NCI-H146 treated with DMSO at 0.1 percent for 48 hours (cell line): ENCODE data around the gene MCMBP.
"Not testable (repeated sequence)": the region's sequence is repeated elsewhere in the genome, so short reads cannot be mapped to it uniquely, and the experiment has no call there.

Experiments
- DNase-seq: peaks from one replicate; lab custom pipeline; 2025; ENCODE audit not compliant: unreplicated experiment; lab: John Stamatoyannopoulos, UW

The MCMBP gene

GRCh38 chr10:119878524-119878923, 5.9 kb upstream of the MCMBP start:
- DNase-seq = no peak

GRCh38 chr10:119872860-119873681, 428 bp upstream of the MCMBP start:
- DNase-seq = peak; percentile 70

DNA sequence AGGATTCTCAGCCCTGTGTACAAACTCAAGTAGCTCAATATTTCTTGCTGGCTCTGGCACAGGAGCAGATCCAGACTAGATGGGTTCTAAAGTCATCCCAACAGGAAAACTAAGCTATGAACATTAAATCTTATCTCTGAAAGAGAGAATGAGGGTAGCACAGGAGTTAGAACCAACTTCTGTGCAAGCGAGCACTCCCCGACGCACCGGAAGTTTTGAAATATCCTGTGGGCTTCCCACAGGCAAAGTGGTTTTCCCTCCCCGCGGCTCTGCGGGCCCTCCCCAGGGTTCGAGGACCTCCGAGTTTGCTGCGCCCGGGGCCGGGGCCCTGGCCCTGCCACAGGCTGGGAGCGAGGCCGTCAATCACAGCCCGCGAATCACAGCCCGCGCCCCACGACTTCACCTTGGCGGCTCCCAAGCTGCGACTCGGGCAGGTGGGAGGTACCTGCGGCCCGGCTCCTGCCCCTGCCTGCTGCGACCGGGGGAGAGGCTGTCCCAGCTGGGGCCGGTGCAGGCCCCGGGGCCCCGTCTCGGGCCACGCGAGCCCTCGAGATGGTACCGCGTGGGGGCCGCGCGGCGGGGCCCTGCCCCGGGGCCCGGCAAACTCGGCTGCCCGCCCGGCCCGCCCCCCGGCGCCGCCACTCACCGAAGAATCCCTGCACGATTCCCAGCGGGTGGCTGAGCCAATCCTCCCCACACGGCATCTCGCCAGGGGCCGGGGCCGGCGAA, 598 bp downstream of the MCMBP start:
- DNase-seq = peak; percentile 32

GRCh38 chr10:119869398-119869797, 3.2 kb downstream of the MCMBP start:
- not testable (repeated sequence) for DNase-seq

GRCh38 chr10:119867317-119867716, 5.3 kb downstream of the MCMBP start:
- no peak for DNase-seq

DNA sequence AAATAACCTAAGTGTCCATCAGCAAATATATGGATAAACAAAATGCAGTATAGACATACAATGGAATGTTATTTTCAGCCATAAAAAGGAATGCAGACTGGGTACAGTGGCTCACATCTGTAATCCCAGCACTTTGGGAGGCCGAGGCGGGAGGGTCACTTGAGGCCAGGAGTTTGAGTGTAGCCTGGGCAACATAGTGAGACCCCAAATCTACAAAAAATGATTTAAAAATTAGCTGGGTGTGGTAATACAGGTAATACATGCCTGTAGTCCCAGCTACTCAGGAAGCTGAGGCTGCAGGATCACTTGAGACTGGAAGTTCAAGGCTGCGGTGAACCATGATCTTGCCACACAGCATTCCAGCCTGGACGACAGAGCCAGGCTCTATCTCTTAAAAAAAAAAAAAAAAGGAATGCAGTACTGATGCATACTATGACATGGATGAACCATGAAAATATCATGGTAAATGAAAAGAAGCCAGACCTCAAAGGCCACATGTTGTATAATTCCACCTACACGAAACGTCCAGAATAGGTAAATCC, 6.9 kb downstream of the MCMBP start:
- no peak for DNase-seq

- no peak for DNase-seq
Measured at GRCh38 chr10:119863951-119864565, 8.6 kb downstream of the MCMBP start.

DNA sequence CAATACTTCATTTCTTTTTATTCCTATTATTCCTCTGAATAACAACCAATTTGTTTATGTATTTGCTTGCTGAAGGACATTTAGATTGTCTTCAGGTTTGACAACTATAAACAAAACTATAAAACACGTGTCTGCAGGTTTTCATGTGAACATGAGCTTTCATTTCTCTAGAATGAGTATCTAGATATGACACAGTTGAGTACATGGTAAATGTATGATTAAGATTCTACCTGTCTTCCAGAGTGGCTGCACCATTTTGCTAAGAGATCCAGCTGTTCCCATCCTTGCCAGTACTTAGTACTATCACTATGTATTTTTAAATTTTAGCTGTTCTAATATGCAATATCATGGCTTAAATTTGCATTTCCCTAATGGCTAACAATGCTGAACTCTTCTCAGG, 10.1 kb downstream of the MCMBP start:
- no peak for DNase-seq

DNA sequence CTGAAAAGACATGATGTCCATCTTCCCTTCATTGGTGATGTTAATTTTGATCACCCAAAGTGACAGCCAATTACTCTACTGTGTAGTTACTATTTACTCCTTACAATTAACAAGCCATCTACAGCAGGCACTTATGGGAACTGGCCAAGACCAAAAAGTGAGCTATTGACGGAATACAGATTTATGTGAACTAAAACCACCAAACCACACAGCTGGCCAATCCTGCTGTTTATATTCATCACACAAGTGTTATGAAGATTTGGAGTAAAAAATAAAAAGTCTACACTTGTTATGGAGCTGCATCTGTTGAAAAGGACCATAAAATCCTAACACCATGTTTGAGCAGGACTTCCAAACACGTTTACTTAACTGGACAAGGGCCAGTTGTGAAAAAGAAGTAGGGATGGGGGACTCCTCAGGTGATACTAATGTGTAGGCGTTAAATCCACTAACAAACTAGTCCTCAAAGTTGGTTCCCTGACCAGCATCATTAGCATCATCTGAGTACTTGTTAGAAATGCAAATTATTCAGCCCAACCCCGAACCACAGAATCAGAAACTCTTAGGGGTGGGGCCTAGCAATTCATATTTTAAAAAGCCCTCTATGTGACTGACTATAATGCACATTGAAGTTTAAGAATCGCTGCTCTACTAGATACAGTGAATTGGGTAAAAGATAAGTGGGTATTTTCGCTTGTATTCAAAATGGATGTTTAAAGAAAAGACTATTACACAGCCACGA, 11.6 kb downstream of the MCMBP start:
- DNase-seq = no peak

GRCh38 chr10:119859420-119860258, 13.0 kb downstream of the MCMBP start:
- no peak for DNase-seq

DNA sequence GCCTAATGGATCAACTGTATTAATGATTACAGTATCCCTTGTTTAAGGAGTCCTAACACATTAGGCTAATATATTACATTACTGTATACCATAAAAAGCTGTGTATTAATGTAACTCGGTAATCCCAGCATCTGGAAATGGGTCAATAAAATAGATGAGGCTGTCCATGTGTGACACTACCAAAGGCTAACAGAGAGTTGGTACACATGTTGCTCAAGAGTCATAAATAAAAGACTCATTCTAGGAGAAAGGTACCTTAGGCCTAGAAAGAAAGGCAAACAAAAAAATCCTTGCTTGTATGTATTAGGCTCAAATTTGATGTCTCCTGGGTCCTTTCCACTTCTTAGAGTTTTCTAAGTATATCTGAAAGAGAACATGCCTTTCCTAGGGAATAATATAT, 14.6 kb downstream of the MCMBP start:
- no peak for DNase-seq

- DNase-seq = no peak
Measured at GRCh38 chr10:119853574-119853973, 19.1 kb downstream of the MCMBP start.

DNA sequence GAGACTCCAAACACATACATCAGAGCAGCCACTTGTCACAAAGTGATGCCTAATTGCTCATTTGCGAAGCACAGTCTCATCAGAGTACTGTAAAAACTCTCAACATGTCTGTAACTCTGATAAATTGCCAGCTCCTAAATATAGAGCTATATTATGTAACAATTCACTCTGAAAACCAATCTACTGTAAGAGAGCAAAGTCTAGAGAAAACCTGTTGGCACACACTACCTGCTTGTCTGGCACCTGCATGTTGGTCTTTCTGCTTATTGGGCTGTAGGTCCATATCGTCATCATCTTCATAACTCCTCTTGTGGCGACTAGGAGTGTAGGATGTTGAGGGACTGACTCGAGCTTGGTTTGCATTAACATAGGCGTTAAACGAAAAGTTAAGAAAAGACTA, 19.8 kb downstream of the MCMBP start:
- DNase-seq = no peak

DNA sequence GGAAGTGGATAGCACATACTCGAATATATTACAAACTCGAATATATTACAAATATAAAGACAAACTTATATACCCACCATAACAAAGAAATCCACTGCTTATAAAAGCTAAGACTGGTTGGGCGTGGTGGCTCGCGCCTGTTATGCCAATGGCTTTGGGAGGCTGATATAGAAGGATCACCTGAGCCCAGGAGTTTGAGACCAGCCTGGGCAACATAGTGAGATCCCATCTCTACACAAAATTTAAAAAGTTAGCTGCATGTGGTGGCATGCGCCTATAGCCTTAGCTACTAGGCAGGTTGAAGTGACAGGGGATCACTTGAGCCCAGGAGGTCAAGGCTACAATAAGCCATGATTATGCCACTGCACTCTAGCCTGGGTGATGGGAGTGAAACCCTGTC, 20.4 kb downstream of the MCMBP start:
- DNase-seq = no peak

DNA sequence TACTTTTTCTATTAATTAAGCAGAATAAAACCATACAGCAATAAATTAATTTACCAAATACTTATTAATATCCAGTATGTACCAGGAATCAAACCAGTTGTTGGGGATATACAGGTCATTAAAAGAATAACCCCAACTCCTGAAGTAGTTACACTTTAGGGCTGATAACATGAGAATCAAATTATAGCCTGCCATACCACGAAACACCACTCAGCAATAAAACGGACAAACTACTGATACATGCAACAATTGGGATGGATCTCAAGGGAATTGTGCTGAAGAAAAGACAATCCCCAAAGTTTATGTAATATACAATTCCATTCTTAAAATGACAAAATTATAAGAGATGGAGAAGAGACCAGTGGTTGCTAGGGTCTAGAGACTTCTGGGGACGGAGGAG, 22.7 kb downstream of the MCMBP start:
- DNase-seq = no peak

DNA sequence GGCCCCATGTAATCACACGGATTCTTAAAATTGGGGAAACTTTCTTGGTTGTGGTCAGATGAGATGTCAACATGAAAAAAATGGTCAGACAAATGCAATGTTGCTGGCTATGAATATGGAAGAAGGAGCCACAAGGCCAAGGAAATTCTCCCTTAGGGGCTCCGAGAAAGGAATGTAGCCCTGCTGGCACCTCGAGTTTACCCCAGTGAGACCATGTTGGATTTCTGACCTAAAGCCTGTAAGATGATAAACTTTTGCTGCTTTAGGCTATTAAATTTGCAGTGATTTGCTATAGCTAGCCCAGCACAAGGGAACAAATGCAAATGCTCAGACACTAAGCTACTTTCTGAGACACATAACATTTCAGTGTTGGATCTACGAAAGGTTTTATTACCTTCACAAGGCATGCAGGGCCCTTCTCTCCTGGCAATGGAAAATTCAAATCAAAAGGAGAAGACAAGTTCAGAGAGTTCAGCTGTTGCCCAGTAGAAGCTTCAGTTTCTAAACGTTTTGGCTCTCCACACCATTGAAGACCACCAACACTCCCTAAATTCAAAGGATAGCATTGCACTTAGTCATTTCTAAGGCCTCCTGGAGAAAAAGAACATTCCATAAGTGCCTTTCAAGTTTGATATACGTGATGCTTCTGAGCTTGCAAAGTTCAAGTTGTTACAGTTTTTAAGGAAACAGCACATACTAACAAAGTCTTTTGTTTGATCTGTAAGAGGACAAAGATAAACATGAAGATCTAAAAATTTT, 23.4 kb downstream of the MCMBP start:
- DNase-seq = no peak

- no peak for DNase-seq
Measured at GRCh38 chr10:119845656-119846055, 27.0 kb downstream of the MCMBP start.

DNA sequence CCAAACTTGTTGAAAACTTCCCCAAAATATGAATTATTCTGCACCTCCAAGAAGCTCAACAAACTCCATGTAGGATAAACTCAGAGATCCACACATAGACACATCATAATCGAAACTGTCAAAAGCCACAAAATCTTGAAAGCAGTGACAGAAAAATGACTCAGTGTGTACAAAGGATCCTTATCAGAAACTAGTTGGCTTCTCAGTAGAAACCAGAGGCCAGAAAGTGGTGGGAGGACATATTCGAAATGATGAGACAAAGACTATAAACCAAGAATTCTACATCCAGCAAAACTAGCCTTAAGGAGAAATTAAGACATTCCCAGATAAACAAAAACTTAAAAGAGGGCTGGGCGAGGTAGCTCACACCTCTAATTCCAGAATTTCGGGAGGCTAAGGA, 38.5 kb downstream of the MCMBP start:
- DNase-seq = no peak

DNA sequence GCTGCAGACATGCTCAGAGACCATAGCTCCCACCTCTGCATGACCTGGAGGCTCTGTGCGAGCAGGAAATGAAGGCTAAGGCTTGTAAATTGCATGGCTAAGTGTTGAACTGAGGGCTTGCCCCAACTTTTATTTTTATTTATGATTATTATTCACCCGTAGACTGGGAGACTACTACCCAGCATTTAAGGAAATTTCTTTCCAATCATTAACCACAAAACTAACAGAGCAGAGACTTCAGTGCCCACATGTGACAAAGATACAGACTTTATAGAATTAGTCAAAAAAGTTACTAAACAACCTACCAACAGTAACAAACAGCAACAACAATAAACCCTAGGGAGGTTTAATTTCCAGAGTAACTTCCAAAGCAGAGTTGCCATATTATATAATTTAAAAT, 39.7 kb downstream of the MCMBP start:
- no peak for DNase-seq
